ENCODE data around the gene ITIH1.

Gene ITIH1

DNA sequence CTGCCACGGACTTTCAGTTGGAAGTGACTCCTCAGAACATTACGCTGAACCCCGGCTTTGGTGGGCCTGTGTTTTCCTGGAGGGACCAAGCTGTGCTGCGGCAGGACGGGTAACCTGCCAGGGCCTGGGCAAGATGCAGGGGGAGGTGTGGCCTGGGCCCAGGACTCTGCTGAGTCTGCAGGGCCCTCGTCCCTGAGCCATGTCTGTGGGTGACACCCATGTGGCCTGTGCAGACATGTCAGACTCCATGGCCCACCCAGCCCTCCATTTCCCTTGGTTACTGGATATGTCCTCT lies 12.3 kb downstream of the ITIH1 start:
- Histone ChIP-seq H4K20me1 (ENCODE audit: insufficient read depth, low read length) (no peaks in the 10 kb centered on the region), H3K9me3 (replicated peaks; ENCODE audit: insufficient read depth, low read length) (no peaks in the 10 kb centered on the region), H3K4me3 (ENCODE audit: low read length) (no peak overlapping the region), H3K4me1 (ENCODE audit: low read length) (no peaks in the 10 kb centered on the region), H3K36me3 (replicated peaks; ENCODE audit: insufficient read depth, low read length) (no peaks in the 10 kb centered on the region), H3K9me2 (replicated peaks; ENCODE audit: insufficient read depth, low read length) (no peaks in the 10 kb centered on the region), H2AFZ (ENCODE audit: low read length) (no peak overlapping the region), H3K4me2 (ENCODE audit: low read depth, low read length) (no peak overlapping the region), H3K9ac (ENCODE audit: low read length) (no peak overlapping the region), H3K79me2 (ENCODE audit: low read length) (no peaks in the 10 kb centered on the region), H3F3A (ENCODE audit: insufficient read depth, low read length) (no peaks in the 10 kb centered on the region), H3K27me3 (replicated peaks; ENCODE audit: insufficient read depth, low read length) (no peaks in the 10 kb centered on the region), H3K27ac (ENCODE audit: low read length) (no peak overlapping the region)
- TF ChIP-seq, protein P1, sequence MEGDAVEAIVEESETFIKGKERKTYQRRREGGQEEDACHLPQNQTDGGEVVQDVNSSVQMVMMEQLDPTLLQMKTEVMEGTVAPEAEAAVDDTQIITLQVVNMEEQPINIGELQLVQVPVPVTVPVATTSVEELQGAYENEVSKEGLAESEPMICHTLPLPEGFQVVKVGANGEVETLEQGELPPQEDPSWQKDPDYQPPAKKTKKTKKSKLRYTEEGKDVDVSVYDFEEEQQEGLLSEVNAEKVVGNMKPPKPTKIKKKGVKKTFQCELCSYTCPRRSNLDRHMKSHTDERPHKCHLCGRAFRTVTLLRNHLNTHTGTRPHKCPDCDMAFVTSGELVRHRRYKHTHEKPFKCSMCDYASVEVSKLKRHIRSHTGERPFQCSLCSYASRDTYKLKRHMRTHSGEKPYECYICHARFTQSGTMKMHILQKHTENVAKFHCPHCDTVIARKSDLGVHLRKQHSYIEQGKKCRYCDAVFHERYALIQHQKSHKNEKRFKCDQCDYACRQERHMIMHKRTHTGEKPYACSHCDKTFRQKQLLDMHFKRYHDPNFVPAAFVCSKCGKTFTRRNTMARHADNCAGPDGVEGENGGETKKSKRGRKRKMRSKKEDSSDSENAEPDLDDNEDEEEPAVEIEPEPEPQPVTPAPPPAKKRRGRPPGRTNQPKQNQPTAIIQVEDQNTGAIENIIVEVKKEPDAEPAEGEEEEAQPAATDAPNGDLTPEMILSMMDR (IDR thresholded peaks at IDR 0.05; ENCODE audit: low read length): no peak
- no peak for TF ChIP-seq EZH2 (optimal IDR thresholded peaks at IDR 0.05; ENCODE audit: low read depth, low read length)
- no peak for TF ChIP-seq EZH2phosphoT487 (IDR thresholded peaks at IDR 0.05; ENCODE audit: low read length)
- DNase-seq: no peak

DNA sequence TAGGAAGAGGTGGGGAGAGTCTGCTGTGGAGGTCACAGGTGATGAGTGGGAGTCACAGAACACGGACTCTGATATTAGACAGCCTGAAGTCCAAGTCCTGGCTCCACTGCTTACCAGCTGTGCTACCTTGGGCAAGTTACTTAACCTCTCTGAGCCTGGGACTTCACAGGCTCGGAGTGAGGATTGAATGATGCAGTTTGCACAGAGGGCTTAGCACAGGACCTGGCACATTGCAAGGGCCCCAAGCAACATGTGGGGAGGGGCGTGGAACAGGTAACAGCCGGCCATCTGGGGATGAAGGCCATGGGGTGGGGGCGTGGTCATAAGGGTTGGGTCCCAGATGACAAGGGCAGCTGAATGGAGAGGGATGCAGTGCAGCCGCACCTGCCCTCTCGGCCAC lies 12.9 kb downstream of the ITIH1 start:
- Histone ChIP-seq H3K4me2 (ENCODE audit: low read depth, low read length) (no peak overlapping the region), H3K9me3 (replicated peaks; ENCODE audit: insufficient read depth, low read length) (no peaks in the 10 kb centered on the region), H3K9ac (ENCODE audit: low read length) (no peak overlapping the region), H3K27me3 (replicated peaks; ENCODE audit: insufficient read depth, low read length) (no peaks in the 10 kb centered on the region), H3K4me1 (ENCODE audit: low read length) (no peaks in the 10 kb centered on the region), H3K79me2 (ENCODE audit: low read length) (no peaks in the 10 kb centered on the region), H3K27ac (ENCODE audit: low read length) (no peak overlapping the region), H3F3A (ENCODE audit: insufficient read depth, low read length) (no peaks in the 10 kb centered on the region), H2AFZ (ENCODE audit: low read length) (no peak overlapping the region), H3K36me3 (replicated peaks; ENCODE audit: insufficient read depth, low read length) (no peaks in the 10 kb centered on the region), H4K20me1 (ENCODE audit: insufficient read depth, low read length) (no peaks in the 10 kb centered on the region), H3K9me2 (replicated peaks; ENCODE audit: insufficient read depth, low read length) (no peaks in the 10 kb centered on the region), H3K4me3 (ENCODE audit: low read length) (no peak overlapping the region)
- TF ChIP-seq, protein P1 (IDR thresholded peaks at IDR 0.05; ENCODE audit: low read length): no peak
- TF ChIP-seq EZH2phosphoT487 (IDR thresholded peaks at IDR 0.05; ENCODE audit: low read length) (no peak), EZH2 (optimal IDR thresholded peaks at IDR 0.05; ENCODE audit: low read depth, low read length) (no peak)
- no peak for DNase-seq

DNA sequence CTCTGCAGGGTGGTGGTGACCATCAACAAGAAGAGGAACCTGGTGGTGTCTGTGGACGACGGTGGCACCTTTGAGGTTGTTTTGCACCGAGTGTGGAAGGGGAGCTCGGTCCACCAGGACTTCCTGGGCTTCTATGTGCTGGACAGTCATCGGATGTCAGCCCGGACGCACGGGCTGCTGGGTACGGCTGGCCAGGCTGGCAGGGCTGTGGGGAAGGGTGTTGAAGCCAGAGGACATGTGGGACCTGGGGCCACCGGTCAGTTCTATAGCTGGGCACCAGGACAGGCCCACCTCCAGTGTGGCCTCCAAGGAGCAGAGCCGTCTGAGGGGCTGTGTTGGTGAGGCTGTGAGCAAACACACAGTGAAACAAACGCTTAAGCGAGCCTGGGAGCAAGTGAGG lies 13.3 kb downstream of the ITIH1 start:
- Histone ChIP-seq H3K4me2 (ENCODE audit: low read depth, low read length) (no peak overlapping the region), H3K27ac (ENCODE audit: low read length) (no peak overlapping the region), H2AFZ (ENCODE audit: low read length) (no peak overlapping the region), H3K9me3 (replicated peaks; ENCODE audit: insufficient read depth, low read length) (no peaks in the 10 kb centered on the region), H3K9ac (ENCODE audit: low read length) (no peak overlapping the region), H3K9me2 (replicated peaks; ENCODE audit: insufficient read depth, low read length) (no peaks in the 10 kb centered on the region), H4K20me1 (ENCODE audit: insufficient read depth, low read length) (no peaks in the 10 kb centered on the region), H3K27me3 (replicated peaks; ENCODE audit: insufficient read depth, low read length) (no peaks in the 10 kb centered on the region), H3F3A (ENCODE audit: insufficient read depth, low read length) (no peaks in the 10 kb centered on the region), H3K36me3 (replicated peaks; ENCODE audit: insufficient read depth, low read length) (no peaks in the 10 kb centered on the region), H3K79me2 (ENCODE audit: low read length) (no peaks in the 10 kb centered on the region), H3K4me3 (ENCODE audit: low read length) (no peak overlapping the region), H3K4me1 (ENCODE audit: low read length) (no peaks in the 10 kb centered on the region)
- no peak for DNase-seq
- TF ChIP-seq EZH2phosphoT487 (IDR thresholded peaks at IDR 0.05; ENCODE audit: low read length) (no peak), EZH2 (optimal IDR thresholded peaks at IDR 0.05; ENCODE audit: low read depth, low read length) (no peak)
- TF ChIP-seq, protein P1 (IDR thresholded peaks at IDR 0.05; ENCODE audit: low read length): no peak

Data from MM.1S (cell line).